ENCODE results near the gene USP53. TPM values are rescaled to one million over a fixed set of nuclear protein-coding genes. Genes with fewer than 3 reads are reported as not detected.
"Not testable (repeated sequence)": the region's sequence is repeated elsewhere in the genome, so short reads cannot be mapped to it uniquely, and the experiment has no call there.

Gene USP53
- total RNA-seq, 1 experiment from 2014 or later = 68.0 TPM

DNA sequence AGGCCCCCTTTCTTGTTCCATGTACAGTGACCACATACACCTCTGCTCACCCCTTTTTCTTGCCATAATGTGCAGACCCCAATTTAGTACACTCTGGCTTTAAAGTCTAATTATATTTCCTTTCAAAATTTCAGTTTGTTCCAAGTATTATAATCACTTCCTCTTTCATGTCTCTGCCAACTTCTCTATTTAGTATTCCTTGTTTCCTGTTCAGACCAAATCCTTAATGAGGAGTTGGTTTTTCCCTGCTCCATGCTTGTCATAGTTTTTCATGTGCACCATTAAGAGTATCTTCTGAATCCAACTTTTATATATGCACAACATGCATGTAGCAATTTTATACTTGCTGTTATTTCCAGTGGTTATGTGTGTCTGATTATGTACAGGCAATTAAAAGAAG is 32.3 kb downstream of the USP53 start:
- Mint-ChIP-seq H3K27ac (ENCODE audit: low read depth, unreplicated experiment) (no peak overlapping the region), H3K4me1 (ENCODE audit: insufficient read depth, unreplicated experiment) (peaks cover 6% of the 10 kb centered on the region), H3K27me3 (ENCODE audit: insufficient read depth, unreplicated experiment) (no peaks in the 10 kb centered on the region), H3K9me3 (ENCODE audit: unreplicated experiment) (no peaks in the 10 kb centered on the region), H3K36me3 (ENCODE audit: insufficient read depth, unreplicated experiment) (peaks cover 35% of the 10 kb centered on the region), H3K4me3 (ENCODE audit: unreplicated experiment) (no peak overlapping the region)
- intact Hi-C loops (cut with micrococcal nuclease) = no loop called here
- CTCF ChIA-PET = no interaction called here
- POLR2A ChIA-PET = no interaction called here
- BruUV-seq (replicated peaks) = no TSS peak
- TF ChIP-seq, protein P1, sequence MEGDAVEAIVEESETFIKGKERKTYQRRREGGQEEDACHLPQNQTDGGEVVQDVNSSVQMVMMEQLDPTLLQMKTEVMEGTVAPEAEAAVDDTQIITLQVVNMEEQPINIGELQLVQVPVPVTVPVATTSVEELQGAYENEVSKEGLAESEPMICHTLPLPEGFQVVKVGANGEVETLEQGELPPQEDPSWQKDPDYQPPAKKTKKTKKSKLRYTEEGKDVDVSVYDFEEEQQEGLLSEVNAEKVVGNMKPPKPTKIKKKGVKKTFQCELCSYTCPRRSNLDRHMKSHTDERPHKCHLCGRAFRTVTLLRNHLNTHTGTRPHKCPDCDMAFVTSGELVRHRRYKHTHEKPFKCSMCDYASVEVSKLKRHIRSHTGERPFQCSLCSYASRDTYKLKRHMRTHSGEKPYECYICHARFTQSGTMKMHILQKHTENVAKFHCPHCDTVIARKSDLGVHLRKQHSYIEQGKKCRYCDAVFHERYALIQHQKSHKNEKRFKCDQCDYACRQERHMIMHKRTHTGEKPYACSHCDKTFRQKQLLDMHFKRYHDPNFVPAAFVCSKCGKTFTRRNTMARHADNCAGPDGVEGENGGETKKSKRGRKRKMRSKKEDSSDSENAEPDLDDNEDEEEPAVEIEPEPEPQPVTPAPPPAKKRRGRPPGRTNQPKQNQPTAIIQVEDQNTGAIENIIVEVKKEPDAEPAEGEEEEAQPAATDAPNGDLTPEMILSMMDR (IDR thresholded peaks at IDR 0.05; ENCODE audit: unreplicated experiment) = no peak
- no peak for DNase-seq (ENCODE audit: unreplicated experiment)

DNA sequence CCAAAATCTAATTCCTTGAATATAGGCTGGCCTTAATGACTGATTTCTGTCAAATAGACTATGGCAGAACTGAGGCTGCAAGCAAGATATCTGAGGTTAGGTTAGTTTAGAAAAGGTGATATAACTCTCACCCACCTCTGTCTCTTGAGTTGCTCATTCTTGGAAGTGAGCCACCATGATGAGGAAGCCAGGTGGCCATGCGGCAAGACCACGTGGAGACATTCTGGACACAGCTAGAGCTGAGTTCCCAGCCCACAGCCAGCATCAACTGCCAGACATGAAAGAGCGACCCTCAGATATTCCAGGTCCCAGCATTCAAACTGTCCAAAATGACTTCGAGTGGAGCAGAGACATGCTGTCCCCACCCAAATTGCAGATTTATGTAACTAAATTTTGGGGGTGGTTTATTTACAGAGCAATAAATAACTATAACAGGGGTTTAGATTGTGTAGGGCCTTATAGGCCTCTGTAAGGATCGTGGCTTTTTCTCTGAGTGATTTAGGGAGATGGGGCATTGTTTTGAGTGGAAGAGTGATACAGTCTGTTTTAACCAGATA is 33.7 kb downstream of the USP53 start:
- intact Hi-C loops (cut with micrococcal nuclease) = no loop called here
- no peak for DNase-seq (ENCODE audit: unreplicated experiment)
- Mint-ChIP-seq H3K27ac (ENCODE audit: low read depth, unreplicated experiment) (peak overlapping the region; percentile 61), H3K36me3 (ENCODE audit: insufficient read depth, unreplicated experiment) (peaks cover 39% of the 10 kb centered on the region), H3K27me3 (ENCODE audit: insufficient read depth, unreplicated experiment) (no peaks in the 10 kb centered on the region), H3K4me3 (ENCODE audit: unreplicated experiment) (no peak overlapping the region), H3K4me1 (ENCODE audit: insufficient read depth, unreplicated experiment) (peaks cover 6% of the 10 kb centered on the region), H3K9me3 (ENCODE audit: unreplicated experiment) (no peaks in the 10 kb centered on the region)
- TF ChIP-seq, protein P1 (IDR thresholded peaks at IDR 0.05; ENCODE audit: unreplicated experiment) = no peak
- ChIA-PET CTCF (no interaction called here), POLR2A (no interaction called here)
- BruUV-seq (replicated peaks) = no TSS peak

- H3K27me3 Mint-ChIP-seq (ENCODE audit: insufficient read depth, unreplicated experiment); H3K4me1 Mint-ChIP-seq (ENCODE audit: insufficient read depth, unreplicated experiment); H3K4me3 Mint-ChIP-seq (ENCODE audit: unreplicated experiment); intact Hi-C loops (cut with micrococcal nuclease); BruUV-seq (replicated peaks); H3K9me3 Mint-ChIP-seq (ENCODE audit: unreplicated experiment); H3K27ac Mint-ChIP-seq (ENCODE audit: low read depth, unreplicated experiment); DNase-seq (ENCODE audit: unreplicated experiment): not testable (repeated sequence)
- CTCF ChIA-PET = interaction anchor here (0.6 kb wide), 1 partner anchor 504 kb away, joined by 3 read pairs; no protein-coding TSS in a partner anchor
- POLR2A ChIA-PET = interaction anchor here (0.7 kb wide), 1 partner anchor 12 kb away, joined by 3 read pairs; no protein-coding TSS in a partner anchor
- peaks cover 75% of the 10 kb centered on the region for H3K36me3 Mint-ChIP-seq (ENCODE audit: insufficient read depth, unreplicated experiment)
Measured at GRCh38 chr4:119251037-119251436, 38.5 kb downstream of the USP53 start.

DNA sequence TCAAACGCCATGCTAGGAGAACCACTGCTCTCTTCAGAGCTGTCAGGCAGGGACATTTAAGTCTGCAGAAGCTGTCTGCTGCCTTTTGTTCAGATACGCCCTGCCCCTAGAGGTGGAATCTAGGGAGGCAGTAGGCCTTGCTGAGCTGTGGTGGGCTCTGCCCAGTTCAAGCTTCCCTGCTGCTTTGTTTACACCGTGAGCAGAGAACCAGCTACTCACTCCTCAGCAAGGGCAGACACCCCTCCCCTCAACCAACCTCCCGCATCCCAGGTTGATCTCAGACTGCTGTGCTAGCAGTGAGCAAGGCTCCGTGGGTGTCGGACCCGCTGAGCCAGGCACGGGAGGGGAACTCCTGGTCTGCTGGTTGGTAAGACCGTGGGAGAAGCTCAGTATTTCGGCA is 42.7 kb downstream of the USP53 start:
- ChIA-PET CTCF (interaction anchor here (0.6 to 1.1 kb wide), 4 partner anchors 141 to 274 kb away, joined by 3 to 6 read pairs (median 4); no protein-coding TSS in a partner anchor), POLR2A (interaction anchor here (0.5 to 1.7 kb wide), 3 partner anchors 23 to 453 kb away, joined by 3 to 4 read pairs (median 3); no protein-coding TSS in a partner anchor)
- DNase-seq (ENCODE audit: unreplicated experiment); intact Hi-C loops (cut with micrococcal nuclease); H3K27ac Mint-ChIP-seq (ENCODE audit: low read depth, unreplicated experiment); H3K27me3 Mint-ChIP-seq (ENCODE audit: insufficient read depth, unreplicated experiment); H3K4me3 Mint-ChIP-seq (ENCODE audit: unreplicated experiment); H3K9me3 Mint-ChIP-seq (ENCODE audit: unreplicated experiment); BruUV-seq (replicated peaks); H3K4me1 Mint-ChIP-seq (ENCODE audit: insufficient read depth, unreplicated experiment): not testable (repeated sequence)
- peaks cover 76% of the 10 kb centered on the region for H3K36me3 Mint-ChIP-seq (ENCODE audit: insufficient read depth, unreplicated experiment)

- no peaks in the 10 kb centered on the region for H3K27me3 Mint-ChIP-seq (ENCODE audit: insufficient read depth, unreplicated experiment)
- no peaks in the 10 kb centered on the region for H3K4me1 Mint-ChIP-seq (ENCODE audit: insufficient read depth, unreplicated experiment)
- intact Hi-C loops (cut with micrococcal nuclease) = no loop called here
- ChIA-PET POLR2A (no interaction called here), CTCF (no interaction called here)
- DNase-seq (ENCODE audit: unreplicated experiment) = no peak
- H3K36me3 Mint-ChIP-seq (ENCODE audit: insufficient read depth, unreplicated experiment) = peaks cover 50% of the 10 kb centered on the region
- no peak overlapping the region for H3K4me3 Mint-ChIP-seq (ENCODE audit: unreplicated experiment)
- TF ChIP-seq, protein P1 (IDR thresholded peaks at IDR 0.05; ENCODE audit: unreplicated experiment) = no peak
- BruUV-seq (replicated peaks) = no TSS peak
- no peak overlapping the region for H3K27ac Mint-ChIP-seq (ENCODE audit: low read depth, unreplicated experiment)
- H3K9me3 Mint-ChIP-seq (ENCODE audit: unreplicated experiment) = no peaks in the 10 kb centered on the region
Measured at GRCh38 chr4:119260528-119260927, 48.0 kb downstream of the USP53 start.
